ENCODE measurements around the gene ARHGAP24. TPM values are rescaled to one million over a fixed set of nuclear protein-coding genes. Genes with fewer than 3 reads are reported as not detected.

Gene ARHGAP24
- polyA plus RNA-seq, 1 of the 3 experiments (the other 2 are of a cell fraction): 1.4 TPM

GRCh38 chr4:85696661-85697060 is 221.7 kb downstream of the ARHGAP24 start:
- WGBS (ENCODE audit: low lambda C conversion rate): 89% methylated on average over 2 of the region's 2 CpGs
- Histone ChIP-seq H3K4me1 (ENCODE audit: control insufficient read depth in 1 of 2, insufficient read depth in 2 of 2, low read depth in 1 of 2, low read length in 1 of 2) (no peaks in the 10 kb centered on the region; a peak in 1 of 4 replicates), H4K20me1 (ENCODE audit: insufficient read depth) (no peaks in the 10 kb centered on the region), H3K79me2 (ENCODE audit: insufficient read depth) (no peaks in the 10 kb centered on the region), H3K9me2 (no peaks in the 10 kb centered on the region), H2AFZ (ENCODE audit: low read depth) (0 out of 2 replicates have a peak overlapping the region, but pooled peaks have one; percentile 31), H3K27ac (ENCODE audit: low read depth in 2 of 2, low read length in 1 of 2) (no peak overlapping the region), H3K4me2 (no peak overlapping the region), H3F3A (replicated peaks; ENCODE audit: insufficient read depth) (no peaks in the 10 kb centered on the region), H3K36me3 (replicated peaks in 1 of 2; ENCODE audit: control insufficient read depth in 1 of 2, insufficient read depth in 2 of 2, low read length in 1 of 2) (no peaks in the 10 kb centered on the region), H3K9ac (no peak overlapping the region), H3K4me3 (ENCODE audit: low read depth in 2 of 2, low read length in 1 of 2) (no peak overlapping the region), H3K9me3 (no peaks in the 10 kb centered on the region), H3K27me3 (ENCODE audit: insufficient read depth) (no peaks in the 10 kb centered on the region)
- POLR2A ChIA-PET: no interaction called here
- TF ChIP-seq EP300 (IDR thresholded peaks at IDR 0.05; ENCODE audit: borderline replicate concordance in 1 of 2, low read depth in 1 of 2, low read length in 1 of 2) (no peak), POLR2AphosphoS5 (IDR thresholded peaks at IDR 0.05; ENCODE audit: low read depth, low read length) (no peak), SMC3 (IDR thresholded peaks at IDR 0.05; ENCODE audit: low read depth, low read length) (no peak), GABPA (IDR thresholded peaks at IDR 0.05; ENCODE audit: low read depth) (no peak), CTCF (IDR thresholded peaks at IDR 0.05) (no peak), RAD21 (IDR thresholded peaks at IDR 0.05; ENCODE audit: low read length) (no peak), GATA2 (CRISPR knock-in tag; IDR thresholded peaks at IDR 0.05) (no peak)
- TF ChIP-seq, protein P1, sequence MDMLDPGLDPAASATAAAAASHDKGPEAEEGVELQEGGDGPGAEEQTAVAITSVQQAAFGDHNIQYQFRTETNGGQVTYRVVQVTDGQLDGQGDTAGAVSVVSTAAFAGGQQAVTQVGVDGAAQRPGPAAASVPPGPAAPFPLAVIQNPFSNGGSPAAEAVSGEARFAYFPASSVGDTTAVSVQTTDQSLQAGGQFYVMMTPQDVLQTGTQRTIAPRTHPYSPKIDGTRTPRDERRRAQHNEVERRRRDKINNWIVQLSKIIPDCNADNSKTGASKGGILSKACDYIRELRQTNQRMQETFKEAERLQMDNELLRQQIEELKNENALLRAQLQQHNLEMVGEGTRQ (IDR thresholded peaks at IDR 0.05; ENCODE audit: borderline replicate concordance, low read depth, low read length): no peak
- TF ChIP-seq, protein P2, sequence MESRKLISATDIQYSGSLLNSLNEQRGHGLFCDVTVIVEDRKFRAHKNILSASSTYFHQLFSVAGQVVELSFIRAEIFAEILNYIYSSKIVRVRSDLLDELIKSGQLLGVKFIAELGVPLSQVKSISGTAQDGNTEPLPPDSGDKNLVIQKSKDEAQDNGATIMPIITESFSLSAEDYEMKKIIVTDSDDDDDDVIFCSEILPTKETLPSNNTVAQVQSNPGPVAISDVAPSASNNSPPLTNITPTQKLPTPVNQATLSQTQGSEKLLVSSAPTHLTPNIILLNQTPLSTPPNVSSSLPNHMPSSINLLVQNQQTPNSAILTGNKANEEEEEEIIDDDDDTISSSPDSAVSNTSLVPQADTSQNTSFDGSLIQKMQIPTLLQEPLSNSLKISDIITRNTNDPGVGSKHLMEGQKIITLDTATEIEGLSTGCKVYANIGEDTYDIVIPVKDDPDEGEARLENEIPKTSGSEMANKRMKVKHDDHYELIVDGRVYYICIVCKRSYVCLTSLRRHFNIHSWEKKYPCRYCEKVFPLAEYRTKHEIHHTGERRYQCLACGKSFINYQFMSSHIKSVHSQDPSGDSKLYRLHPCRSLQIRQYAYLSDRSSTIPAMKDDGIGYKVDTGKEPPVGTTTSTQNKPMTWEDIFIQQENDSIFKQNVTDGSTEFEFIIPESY (IDR thresholded peaks at IDR 0.05; ENCODE audit: borderline replicate concordance, low read depth): no peak
- TF ChIP-seq, protein P3, sequence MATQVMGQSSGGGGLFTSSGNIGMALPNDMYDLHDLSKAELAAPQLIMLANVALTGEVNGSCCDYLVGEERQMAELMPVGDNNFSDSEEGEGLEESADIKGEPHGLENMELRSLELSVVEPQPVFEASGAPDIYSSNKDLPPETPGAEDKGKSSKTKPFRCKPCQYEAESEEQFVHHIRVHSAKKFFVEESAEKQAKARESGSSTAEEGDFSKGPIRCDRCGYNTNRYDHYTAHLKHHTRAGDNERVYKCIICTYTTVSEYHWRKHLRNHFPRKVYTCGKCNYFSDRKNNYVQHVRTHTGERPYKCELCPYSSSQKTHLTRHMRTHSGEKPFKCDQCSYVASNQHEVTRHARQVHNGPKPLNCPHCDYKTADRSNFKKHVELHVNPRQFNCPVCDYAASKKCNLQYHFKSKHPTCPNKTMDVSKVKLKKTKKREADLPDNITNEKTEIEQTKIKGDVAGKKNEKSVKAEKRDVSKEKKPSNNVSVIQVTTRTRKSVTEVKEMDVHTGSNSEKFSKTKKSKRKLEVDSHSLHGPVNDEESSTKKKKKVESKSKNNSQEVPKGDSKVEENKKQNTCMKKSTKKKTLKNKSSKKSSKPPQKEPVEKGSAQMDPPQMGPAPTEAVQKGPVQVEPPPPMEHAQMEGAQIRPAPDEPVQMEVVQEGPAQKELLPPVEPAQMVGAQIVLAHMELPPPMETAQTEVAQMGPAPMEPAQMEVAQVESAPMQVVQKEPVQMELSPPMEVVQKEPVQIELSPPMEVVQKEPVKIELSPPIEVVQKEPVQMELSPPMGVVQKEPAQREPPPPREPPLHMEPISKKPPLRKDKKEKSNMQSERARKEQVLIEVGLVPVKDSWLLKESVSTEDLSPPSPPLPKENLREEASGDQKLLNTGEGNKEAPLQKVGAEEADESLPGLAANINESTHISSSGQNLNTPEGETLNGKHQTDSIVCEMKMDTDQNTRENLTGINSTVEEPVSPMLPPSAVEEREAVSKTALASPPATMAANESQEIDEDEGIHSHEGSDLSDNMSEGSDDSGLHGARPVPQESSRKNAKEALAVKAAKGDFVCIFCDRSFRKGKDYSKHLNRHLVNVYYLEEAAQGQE (IDR thresholded peaks at IDR 0.05; ENCODE audit: low read depth, low read length): no peak
- no peak for DNase-seq
- CTCF ChIA-PET: interaction anchor here (0.6 to 0.7 kb wide), 2 partner anchors 51 to 1135 kb away, joined by 3 read pairs; no protein-coding TSS in a partner anchor

Data from SK-N-SH (cell line).